Measurements from ENCODE around the gene COG6. TPM values are rescaled to one million over a fixed set of nuclear protein-coding genes. Genes with fewer than 3 reads are reported as not detected.

Gene COG6
- total RNA-seq, 1 experiment from 2014 or later: 16.0 TPM

DNA sequence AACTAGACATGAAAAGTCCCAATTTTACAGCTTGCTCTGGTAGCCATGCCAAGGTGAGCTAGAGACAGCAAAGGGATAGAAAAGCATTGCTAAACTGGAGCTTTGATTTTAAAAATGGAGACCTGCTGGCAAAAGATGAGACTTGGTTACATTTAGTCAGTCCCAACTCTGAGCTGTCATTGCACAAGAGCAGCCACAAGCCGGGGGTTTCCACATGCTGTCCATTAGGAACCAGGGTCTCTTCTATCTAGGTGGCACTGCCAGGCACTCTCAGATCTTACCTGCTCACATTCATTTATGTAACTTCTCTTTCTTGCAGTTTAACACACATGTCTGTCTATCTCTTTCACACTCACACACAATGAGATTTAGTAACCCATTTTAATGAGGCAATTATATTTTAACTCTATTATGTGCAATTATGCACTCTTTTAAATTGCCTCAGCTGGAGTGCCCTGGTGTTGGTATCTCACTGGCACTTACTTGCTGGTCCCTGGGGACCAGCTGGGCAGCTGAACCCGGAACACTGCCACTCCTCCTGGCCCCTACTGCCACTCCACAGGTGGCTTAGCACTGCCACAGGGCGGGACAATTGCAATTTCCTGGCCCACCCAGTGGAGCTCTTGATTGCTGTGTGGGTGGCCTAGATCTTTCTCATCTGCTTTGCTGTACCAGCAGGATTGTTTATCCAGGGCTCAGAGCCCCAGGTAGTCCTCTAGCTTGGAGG is 112.5 kb downstream of the COG6 start:
- H3K27me3 ChIP-seq (ENCODE audit: low read length): no peaks in the 10 kb centered on the region
- no peak overlapping the region for H3K9ac ChIP-seq (ENCODE audit: low read length)
- H3K9me2 ChIP-seq (replicated peaks; ENCODE audit: low read length): no peaks in the 10 kb centered on the region
- no peak for ATAC-seq
- H3K4me1 ChIP-seq (ENCODE audit: insufficient read depth, low read length): no peaks in the 10 kb centered on the region
- H3K9me3 ChIP-seq (ENCODE audit: low read length): no peaks in the 10 kb centered on the region
- no peaks in the 10 kb centered on the region for H3F3A ChIP-seq (ENCODE audit: low read length, unreplicated experiment)
- CTCF ChIA-PET: no interaction called here
- no peak for DNase-seq
- H3K4me3 ChIP-seq (ENCODE audit: low read length): no peak overlapping the region
- TF ChIP-seq, protein P1, sequence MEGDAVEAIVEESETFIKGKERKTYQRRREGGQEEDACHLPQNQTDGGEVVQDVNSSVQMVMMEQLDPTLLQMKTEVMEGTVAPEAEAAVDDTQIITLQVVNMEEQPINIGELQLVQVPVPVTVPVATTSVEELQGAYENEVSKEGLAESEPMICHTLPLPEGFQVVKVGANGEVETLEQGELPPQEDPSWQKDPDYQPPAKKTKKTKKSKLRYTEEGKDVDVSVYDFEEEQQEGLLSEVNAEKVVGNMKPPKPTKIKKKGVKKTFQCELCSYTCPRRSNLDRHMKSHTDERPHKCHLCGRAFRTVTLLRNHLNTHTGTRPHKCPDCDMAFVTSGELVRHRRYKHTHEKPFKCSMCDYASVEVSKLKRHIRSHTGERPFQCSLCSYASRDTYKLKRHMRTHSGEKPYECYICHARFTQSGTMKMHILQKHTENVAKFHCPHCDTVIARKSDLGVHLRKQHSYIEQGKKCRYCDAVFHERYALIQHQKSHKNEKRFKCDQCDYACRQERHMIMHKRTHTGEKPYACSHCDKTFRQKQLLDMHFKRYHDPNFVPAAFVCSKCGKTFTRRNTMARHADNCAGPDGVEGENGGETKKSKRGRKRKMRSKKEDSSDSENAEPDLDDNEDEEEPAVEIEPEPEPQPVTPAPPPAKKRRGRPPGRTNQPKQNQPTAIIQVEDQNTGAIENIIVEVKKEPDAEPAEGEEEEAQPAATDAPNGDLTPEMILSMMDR (conservative IDR thresholded peaks at IDR 0.05; ENCODE audit: low read depth, low read length): no peak
- TF ChIP-seq EZH2 (IDR thresholded peaks at IDR 0.05; ENCODE audit: low read length, unreplicated experiment) (no peak), EZH2phosphoT487 (IDR thresholded peaks at IDR 0.05; ENCODE audit: borderline replicate concordance, low read length) (no peak)
- POLR2A ChIA-PET (ENCODE audit: unreplicated experiment): no interaction called here
- no peaks in the 10 kb centered on the region for H3K36me3 ChIP-seq (ENCODE audit: low read depth, low read length)
- H3K27ac ChIP-seq (ENCODE audit: low read length): no peak overlapping the region
- H3K4me2 ChIP-seq (ENCODE audit: low read length): no peak overlapping the region
- no peaks in the 10 kb centered on the region for H4K20me1 ChIP-seq (ENCODE audit: low read length)
- intact Hi-C loops (cut with micrococcal nuclease): no loop called here
- no TSS peak for BruUV-seq (replicated peaks)
- H2AFZ ChIP-seq (ENCODE audit: low read length): no peak overlapping the region
- no peaks in the 10 kb centered on the region for H3K79me2 ChIP-seq (ENCODE audit: low read length)

DNA sequence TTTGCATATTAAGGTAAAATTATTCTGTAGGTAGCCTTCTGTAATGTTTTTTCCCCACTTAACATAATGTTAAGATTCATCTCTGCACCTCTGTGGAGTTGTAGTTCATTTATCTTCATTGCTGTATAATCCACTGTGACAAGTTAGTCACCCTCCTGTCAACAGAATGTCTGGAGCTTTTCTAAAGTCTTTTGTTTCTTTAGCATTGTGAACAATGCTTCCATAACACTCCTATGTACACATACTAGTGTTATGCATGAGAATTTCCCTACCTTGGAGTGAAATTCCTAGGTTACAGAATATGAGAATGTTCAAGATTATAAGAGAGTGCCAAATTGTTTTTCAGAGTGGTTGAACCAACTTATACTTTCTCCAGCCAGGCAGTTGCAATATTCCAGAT is 113.5 kb downstream of the COG6 start:
- intact Hi-C loops (cut with micrococcal nuclease): no loop called here
- CTCF ChIA-PET: no interaction called here
- no peak overlapping the region for H3K27ac ChIP-seq (ENCODE audit: low read length)
- H3K79me2 ChIP-seq (ENCODE audit: low read length): no peaks in the 10 kb centered on the region
- no peak overlapping the region for H3K4me3 ChIP-seq (ENCODE audit: low read length)
- no peaks in the 10 kb centered on the region for H3F3A ChIP-seq (ENCODE audit: low read length, unreplicated experiment)
- no peaks in the 10 kb centered on the region for H3K4me1 ChIP-seq (ENCODE audit: insufficient read depth, low read length)
- no peak overlapping the region for H3K9ac ChIP-seq (ENCODE audit: low read length)
- no peaks in the 10 kb centered on the region for H3K9me2 ChIP-seq (replicated peaks; ENCODE audit: low read length)
- H3K36me3 ChIP-seq (ENCODE audit: low read depth, low read length): no peaks in the 10 kb centered on the region
- no peak for DNase-seq
- H4K20me1 ChIP-seq (ENCODE audit: low read length): no peaks in the 10 kb centered on the region
- H3K27me3 ChIP-seq (ENCODE audit: low read length): no peaks in the 10 kb centered on the region
- POLR2A ChIA-PET (ENCODE audit: unreplicated experiment): no interaction called here
- TF ChIP-seq EZH2phosphoT487 (IDR thresholded peaks at IDR 0.05; ENCODE audit: borderline replicate concordance, low read length) (no peak), EZH2 (IDR thresholded peaks at IDR 0.05; ENCODE audit: low read length, unreplicated experiment) (no peak)
- TF ChIP-seq, protein P1 (conservative IDR thresholded peaks at IDR 0.05; ENCODE audit: low read depth, low read length): no peak
- BruUV-seq (replicated peaks): no TSS peak
- peak; percentile 33; the same call in 1 of the 2 replicates for ATAC-seq
- no peak overlapping the region for H3K4me2 ChIP-seq (ENCODE audit: low read length)
- no peak overlapping the region for H2AFZ ChIP-seq (ENCODE audit: low read length)
- H3K9me3 ChIP-seq (ENCODE audit: low read length): no peaks in the 10 kb centered on the region
